ENCODE results near the gene UBXN10.

UBXN10 gene

DNA sequence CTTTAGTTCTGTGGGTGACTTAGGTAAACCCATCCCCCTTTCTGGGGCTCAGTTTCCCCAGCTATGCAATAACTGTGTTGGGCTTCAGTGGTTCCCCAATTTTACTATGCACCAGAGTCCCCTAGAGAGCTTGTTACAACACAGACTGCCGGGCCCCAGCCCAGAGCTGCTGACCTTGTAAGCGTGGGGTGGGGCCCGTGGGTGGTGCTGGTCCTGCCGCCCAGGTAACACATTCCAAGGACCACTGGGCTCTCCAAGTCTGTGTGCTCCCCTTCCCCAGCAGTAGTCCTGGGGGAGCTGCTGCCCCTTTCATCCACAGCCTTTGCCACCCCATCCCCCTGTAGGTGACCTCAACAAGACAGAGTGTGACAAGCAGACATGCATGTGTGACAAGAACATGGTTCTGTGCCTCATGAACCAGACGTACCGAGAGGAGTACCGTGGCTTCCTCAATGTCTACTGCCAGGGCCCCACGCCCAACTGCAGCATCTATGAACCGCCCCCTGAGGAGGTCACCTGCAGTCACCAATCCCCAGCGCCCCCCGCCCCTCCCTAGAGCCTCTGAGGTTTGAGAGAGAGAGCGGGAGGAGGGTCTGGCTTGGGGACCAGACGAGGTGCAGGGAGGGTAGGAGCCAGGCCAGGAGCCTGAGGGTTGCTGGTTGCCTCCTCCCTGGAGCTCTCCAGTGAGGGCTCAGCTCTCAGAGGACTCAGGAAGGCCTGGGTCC, 37.9 kb upstream of the UBXN10 start:
- no peak overlapping the region for H3K4me3 Mint-ChIP-seq
- H3K27me3 Mint-ChIP-seq, result no peaks in the 10 kb centered on the region
- H3K9me3 Mint-ChIP-seq (ENCODE audit: low read depth), result no peaks in the 10 kb centered on the region
- H3K4me1 Mint-ChIP-seq (ENCODE audit: low read depth), result peaks cover 2% of the 10 kb centered on the region
- H3K27ac Mint-ChIP-seq, result no peak overlapping the region
- no peaks in the 10 kb centered on the region for H3K36me3 Mint-ChIP-seq

DNA sequence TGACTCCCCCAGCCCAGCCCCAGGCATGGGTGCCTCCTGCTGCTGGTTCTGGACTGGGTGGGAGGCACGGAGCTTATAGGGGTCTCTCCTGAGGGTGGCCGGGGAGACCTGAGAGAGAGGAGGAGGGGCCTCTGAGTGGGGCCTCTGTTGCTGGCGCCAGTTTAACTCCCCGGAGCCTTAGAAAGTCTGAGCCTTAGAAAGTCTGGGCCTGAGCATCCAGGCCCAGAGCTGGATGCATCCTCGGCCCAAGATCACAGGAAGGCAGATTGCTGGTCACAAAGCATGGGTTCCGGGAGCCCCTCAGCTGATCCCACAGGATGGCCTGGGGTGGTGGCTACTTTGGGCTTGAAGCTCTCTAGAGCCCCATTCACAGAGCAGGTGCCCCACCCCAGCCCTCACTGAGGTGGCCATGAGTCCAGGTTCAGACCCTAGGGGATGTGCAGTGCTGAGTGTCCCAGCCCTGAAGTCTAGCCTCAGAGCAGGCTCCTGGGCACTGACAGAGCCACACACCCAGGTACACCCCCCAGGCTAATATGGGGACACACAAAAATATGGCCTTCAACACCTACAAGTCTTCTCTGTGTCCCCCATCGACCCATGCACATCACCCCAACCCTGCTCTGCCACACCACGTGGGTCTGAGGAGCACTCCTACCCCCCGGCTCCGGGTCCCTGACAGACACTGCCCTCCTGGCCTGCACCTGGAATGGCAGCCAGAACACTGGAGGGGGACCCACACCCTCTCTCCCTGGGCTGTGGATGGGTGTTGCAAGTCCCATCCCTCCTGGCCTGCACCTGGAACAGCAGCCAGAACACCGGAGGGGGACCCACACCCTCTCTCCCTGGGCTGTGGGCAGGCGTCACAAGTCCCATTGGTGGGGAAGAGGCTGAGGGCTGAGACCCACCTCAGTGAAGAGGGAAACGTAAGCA, 37.1 kb upstream of the UBXN10 start:
- peaks cover 2% of the 10 kb centered on the region for H3K4me1 Mint-ChIP-seq (ENCODE audit: low read depth)
- no peak overlapping the region for H3K27ac Mint-ChIP-seq
- H3K9me3 Mint-ChIP-seq (ENCODE audit: low read depth), result no peaks in the 10 kb centered on the region
- no peaks in the 10 kb centered on the region for H3K36me3 Mint-ChIP-seq
- H3K27me3 Mint-ChIP-seq, result no peaks in the 10 kb centered on the region
- no peak overlapping the region for H3K4me3 Mint-ChIP-seq

DNA sequence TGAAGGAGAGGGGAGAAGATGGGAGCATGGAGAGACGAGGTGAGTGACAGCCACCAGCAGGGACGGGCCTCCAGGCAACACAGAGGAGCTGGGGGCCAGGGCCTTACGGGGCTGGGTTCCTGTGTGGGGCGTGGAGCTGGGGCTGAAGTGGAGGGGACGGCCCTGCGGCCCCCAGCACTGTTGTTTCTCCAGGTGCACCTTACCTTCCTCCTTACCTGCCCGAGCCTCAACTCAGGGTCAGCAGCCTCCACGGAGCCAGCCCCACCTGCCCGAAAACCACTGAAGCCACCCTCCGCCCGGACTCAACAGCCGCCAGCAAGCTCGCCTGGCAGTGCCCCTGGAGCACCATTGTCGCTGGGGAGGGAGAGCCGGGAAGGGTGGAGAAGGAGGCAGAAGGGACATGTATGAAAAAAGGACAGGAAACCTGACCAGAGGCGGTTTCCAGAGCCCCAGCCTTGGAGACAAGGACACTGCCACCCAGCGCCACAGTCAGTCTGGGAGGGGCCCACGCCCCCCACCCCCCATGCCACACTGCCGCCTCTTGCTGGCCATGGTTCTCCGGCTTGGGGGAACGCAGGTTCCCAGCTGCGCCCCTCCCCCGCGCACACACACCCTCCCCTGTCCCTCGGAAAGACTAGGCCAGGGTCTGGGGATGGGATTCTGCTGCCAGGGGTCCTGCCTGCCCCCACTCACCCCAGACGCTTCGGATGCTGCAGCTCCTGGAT, 36.1 kb upstream of the UBXN10 start:
- Mint-ChIP-seq H3K27ac (no peak overlapping the region), H3K4me3 (no peak overlapping the region), H3K4me1 (ENCODE audit: low read depth) (peaks cover 4% of the 10 kb centered on the region), H3K9me3 (ENCODE audit: low read depth) (no peaks in the 10 kb centered on the region), H3K27me3 (no peaks in the 10 kb centered on the region), H3K36me3 (no peaks in the 10 kb centered on the region)

DNA sequence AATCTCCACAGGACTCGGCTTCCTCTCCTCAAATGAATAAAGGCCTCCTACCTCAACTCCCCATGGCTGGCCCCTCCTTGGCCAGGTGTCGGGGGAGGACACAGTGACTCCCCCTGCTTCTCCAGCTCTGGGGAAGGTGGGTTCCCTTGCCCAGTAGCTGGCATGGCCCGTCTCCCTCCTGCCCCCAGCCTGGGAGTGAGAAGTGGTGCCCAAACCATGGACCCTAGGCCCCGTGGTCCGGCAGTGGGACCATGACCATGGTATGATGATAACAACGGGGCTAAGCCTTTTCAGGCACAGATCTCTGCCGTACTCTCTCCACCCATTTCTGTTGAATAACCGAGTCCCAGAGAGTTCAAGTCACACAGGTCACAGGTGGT, 35.6 kb upstream of the UBXN10 start:
- H3K36me3 Mint-ChIP-seq, result no peaks in the 10 kb centered on the region
- H3K27ac Mint-ChIP-seq, result no peak overlapping the region
- H3K4me3 Mint-ChIP-seq, result no peak overlapping the region
- no peaks in the 10 kb centered on the region for H3K9me3 Mint-ChIP-seq (ENCODE audit: low read depth)
- no peaks in the 10 kb centered on the region for H3K27me3 Mint-ChIP-seq
- H3K4me1 Mint-ChIP-seq (ENCODE audit: low read depth), result peaks cover 5% of the 10 kb centered on the region

DNA sequence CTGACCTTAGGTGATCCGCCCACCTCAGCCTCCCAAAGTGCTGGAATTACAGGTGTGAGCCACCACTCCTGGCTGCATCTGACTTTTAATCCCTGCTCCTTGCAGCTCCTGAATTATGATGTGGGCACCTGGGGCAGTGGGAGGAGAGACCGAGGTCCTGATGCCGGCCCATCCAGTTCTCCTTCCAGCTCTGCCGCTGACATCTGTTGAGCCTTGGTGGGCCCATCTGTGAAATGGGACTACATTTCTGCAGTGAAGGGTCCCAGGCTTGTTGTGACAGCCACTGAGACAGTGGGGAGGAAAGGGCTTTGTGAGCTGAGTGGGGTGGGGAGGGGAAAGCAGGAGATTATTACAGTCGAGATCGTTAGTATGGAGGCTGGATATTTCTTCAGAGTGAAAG, 34.9 kb upstream of the UBXN10 start:
- no peaks in the 10 kb centered on the region for H3K27me3 Mint-ChIP-seq
- no peak overlapping the region for H3K27ac Mint-ChIP-seq
- no peaks in the 10 kb centered on the region for H3K9me3 Mint-ChIP-seq (ENCODE audit: low read depth)
- H3K36me3 Mint-ChIP-seq, result no peaks in the 10 kb centered on the region
- peaks cover 5% of the 10 kb centered on the region for H3K4me1 Mint-ChIP-seq (ENCODE audit: low read depth)
- no peak overlapping the region for H3K4me3 Mint-ChIP-seq

DNA sequence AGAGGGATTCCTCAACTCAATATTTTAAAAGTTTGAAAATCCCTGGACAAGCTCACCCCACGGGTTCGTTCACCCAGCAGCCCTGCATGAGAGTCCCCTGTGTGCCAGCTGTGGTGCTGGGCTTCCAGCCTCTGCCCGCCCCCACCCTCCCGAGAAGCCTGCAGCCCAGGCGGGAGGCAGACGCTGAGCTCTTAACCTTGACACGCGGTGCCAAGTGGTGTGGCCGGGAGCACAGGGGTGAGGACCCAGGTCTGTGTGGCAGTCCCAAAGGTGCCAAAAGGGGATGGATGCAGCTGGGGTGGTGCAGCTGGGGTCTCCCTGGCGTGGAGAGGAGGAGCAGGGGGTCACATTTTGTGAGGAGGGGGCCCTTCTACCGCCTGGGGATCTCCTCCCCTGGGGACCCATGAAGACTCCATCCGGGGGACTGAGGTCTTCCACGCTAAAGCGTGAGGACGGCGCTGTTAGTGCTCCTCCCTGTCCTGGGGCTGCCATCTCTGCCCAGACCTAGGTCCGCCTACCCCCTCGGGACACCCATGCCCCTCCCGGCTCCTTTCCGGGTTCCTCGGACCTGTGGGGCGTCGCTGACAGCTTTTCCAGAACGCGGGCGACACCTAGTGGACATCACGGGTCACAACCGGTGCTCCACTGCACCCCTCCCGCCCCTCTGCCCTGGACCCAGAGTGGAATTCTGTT, 33.8 kb upstream of the UBXN10 start:
- Mint-ChIP-seq H3K36me3 (no peaks in the 10 kb centered on the region), H3K27ac (no peak overlapping the region), H3K4me3 (peak overlapping the region; percentile 78), H3K27me3 (no peaks in the 10 kb centered on the region), H3K9me3 (ENCODE audit: low read depth) (no peaks in the 10 kb centered on the region), H3K4me1 (ENCODE audit: low read depth) (peaks cover 5% of the 10 kb centered on the region)

DNA sequence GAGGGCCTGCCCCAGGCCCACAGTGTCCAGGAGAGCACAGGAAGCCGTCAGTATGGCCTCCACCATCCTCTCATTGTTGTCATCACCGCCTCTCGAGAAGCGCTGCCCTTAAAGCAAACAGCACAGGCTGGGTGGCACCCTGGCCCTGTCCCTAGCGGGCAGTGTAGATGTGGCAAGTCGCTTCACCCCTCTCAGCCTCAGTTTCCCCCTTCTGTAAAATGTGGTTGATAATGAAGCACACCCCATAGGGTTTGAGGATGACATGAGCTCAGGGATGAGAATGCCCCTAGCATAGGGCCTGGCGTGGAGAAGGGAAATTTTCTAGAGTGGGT, 33.3 kb upstream of the UBXN10 start:
- Mint-ChIP-seq H3K9me3 (ENCODE audit: low read depth) (no peaks in the 10 kb centered on the region), H3K27me3 (no peaks in the 10 kb centered on the region), H3K27ac (no peak overlapping the region), H3K4me1 (ENCODE audit: low read depth) (peaks cover 5% of the 10 kb centered on the region), H3K4me3 (no peak overlapping the region), H3K36me3 (no peaks in the 10 kb centered on the region)

DNA sequence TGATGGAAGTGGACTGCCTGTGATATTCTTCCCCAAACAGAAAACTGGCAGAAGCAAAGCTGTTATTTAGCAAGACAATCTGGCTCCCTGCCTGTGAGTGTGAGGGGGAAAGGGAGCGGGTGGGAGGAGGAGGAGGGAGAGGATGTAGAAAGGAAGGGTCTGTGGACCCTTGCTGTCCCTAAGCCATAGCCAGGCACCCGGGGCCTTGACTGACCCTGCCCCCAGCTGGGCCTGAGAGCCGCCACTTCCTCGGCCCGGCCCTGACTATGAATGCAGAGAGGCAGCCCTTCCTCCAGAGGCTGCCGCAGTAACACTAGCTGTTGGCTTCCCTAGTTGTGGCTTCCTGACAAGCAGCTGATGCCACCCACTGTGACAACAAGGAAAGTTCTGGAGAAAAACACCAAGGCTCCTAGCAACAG, 32.9 kb upstream of the UBXN10 start:
- Mint-ChIP-seq H3K4me3 (no peak overlapping the region), H3K27ac (no peak overlapping the region), H3K27me3 (no peaks in the 10 kb centered on the region), H3K4me1 (ENCODE audit: low read depth) (peaks cover 5% of the 10 kb centered on the region), H3K36me3 (no peaks in the 10 kb centered on the region), H3K9me3 (ENCODE audit: low read depth) (no peaks in the 10 kb centered on the region)

DNA sequence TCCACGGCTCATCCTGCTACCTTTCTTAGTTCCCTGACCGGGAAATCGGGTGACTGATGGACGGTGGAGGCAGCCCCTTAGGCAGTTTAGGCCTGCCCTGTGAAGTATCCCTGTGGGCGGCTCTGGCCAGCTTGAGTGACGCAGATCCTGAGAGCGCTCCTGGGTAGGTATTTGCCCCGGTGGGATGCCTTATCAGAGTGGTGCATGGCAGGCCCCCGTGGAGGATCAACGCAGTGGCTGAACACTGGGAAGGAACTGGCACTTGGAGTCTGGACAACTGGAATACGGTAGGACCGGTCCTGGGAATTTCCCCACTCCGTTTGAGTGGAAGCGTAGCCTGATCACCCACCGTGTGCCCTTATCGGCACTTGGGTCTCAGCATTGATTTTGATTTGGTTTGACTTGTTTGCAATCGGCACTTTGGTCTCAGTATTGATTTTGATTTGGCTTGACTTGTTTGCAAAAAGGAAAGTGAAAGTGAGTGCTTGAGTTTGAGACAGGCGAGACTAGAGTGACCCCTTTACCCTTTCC, 31.5 kb upstream of the UBXN10 start:
- Mint-ChIP-seq H3K27me3 (no peaks in the 10 kb centered on the region), H3K9me3 (ENCODE audit: low read depth) (no peaks in the 10 kb centered on the region), H3K4me3 (peak overlapping the region; percentile 30), H3K4me1 (ENCODE audit: low read depth) (peaks cover 5% of the 10 kb centered on the region), H3K36me3 (no peaks in the 10 kb centered on the region), H3K27ac (no peak overlapping the region)

DNA sequence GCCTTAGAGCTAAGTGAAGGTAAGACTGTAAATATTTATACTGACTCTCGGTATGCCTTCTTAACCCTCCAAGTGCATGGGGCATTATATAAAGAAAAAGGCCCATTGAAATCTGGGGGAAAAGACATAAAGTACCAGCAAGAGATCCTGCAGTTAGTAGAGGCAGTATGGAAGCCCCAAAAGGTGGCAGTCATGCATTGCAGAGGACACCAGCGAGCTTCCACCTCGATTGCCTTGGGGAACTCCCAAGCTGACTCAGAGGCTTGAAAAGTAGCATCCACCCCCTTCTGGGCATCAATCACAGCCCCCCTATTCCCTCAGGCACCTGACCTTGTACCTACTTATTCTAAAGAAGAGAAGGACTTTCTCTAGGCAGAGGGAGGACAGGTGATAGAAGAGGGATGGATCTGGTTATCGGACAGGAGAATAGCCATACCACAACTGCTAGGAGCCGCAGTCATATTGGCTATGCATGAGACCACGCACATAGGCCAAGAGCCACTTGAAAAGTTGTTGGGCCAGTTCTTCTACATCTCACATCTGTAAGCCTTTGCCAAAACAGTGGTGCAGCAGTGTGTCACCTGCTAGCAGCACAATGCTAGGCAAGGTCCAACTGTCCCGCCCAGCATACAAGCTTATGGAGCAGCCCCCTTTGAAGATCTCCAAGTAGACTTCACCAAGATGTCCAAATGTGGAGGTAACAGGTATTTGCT, 27.4 kb upstream of the UBXN10 start:
- Mint-ChIP-seq H3K9me3 (ENCODE audit: low read depth) (peaks cover 6% of the 10 kb centered on the region), H3K36me3 (peaks cover 8% of the 10 kb centered on the region), H3K4me1 (ENCODE audit: low read depth) (peaks cover 3% of the 10 kb centered on the region), H3K4me3 (no peak overlapping the region), H3K27me3 (no peaks in the 10 kb centered on the region), H3K27ac (no peak overlapping the region)

DNA sequence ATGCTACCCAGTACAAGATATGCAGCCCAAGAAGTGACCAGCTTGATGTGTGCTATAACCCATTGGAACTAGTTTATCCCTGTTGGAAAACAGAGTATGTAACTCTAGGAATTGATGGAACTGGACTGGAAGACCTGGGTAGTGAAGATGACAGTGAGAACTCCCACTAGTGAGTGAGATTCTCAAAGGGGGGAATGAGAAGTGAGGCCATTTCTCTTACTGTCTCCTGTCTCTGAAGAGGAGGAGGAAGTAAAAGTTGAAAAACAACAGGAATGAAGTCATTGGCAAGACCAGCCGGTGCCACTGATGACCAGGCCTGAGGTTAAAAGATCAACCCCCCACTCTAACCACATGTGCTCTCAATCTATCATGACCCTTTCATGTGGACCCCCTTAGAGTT, 25.9 kb upstream of the UBXN10 start:
- H3K4me1 Mint-ChIP-seq (ENCODE audit: low read depth), result no peaks in the 10 kb centered on the region
- H3K9me3 Mint-ChIP-seq (ENCODE audit: low read depth), result peaks cover 10% of the 10 kb centered on the region
- peaks cover under 1% of the 10 kb centered on the region for H3K27me3 Mint-ChIP-seq
- peaks cover 9% of the 10 kb centered on the region for H3K36me3 Mint-ChIP-seq
- H3K27ac Mint-ChIP-seq, result no peak overlapping the region
- no peak overlapping the region for H3K4me3 Mint-ChIP-seq

DNA sequence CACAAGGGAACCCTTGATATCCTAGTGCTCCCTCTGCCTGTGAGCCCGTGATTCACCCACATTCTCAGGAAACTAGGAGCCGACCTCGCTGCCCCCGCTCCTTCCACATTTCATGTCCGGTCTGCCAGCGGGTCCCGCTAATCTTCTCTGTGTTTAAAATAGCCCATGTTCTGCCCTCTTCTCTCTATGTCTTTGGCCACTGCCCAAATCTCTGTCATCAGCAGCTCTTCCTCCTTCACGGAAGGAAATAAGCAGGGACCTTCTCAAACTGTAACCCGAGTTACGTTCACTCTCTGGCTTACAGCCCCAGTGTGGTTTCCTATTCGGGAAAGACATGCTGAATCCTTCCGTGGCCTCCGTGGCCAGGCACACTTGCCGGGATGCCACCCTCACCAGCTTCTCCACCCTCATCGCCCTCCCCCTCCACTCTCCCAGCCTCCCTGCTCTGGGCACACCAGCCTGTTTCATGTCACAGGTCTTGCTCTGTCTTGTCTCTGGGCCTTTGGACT, 21.1 kb upstream of the UBXN10 start:
- H3K36me3 Mint-ChIP-seq, result peaks cover 12% of the 10 kb centered on the region
- peaks cover 3% of the 10 kb centered on the region for H3K27me3 Mint-ChIP-seq
- no peak overlapping the region for H3K27ac Mint-ChIP-seq
- H3K4me3 Mint-ChIP-seq, result no peak overlapping the region
- peaks cover 14% of the 10 kb centered on the region for H3K9me3 Mint-ChIP-seq (ENCODE audit: low read depth)
- no peaks in the 10 kb centered on the region for H3K4me1 Mint-ChIP-seq (ENCODE audit: low read depth)

DNA sequence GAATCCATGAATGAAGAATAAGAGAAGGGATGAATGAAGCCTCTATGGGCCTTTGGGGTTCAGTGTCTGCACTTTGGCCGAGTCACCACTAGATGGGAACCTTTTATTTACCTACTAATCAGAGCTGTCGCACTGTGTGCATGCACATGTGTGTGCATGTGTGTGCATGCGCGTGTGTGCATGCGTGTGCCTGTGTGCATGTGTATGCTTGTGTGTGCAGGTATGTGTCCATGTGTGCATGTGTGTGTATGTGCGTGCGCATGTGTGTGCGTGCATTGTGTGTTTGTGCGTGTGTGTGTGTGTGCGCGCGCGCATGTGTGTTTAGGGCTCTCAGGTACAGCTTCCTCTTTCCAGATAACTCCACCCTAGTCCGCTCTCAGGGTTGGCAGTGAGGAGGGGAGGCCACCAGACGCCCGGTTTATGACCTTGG, 20.4 kb upstream of the UBXN10 start:
- H3K4me3 Mint-ChIP-seq, result no peak overlapping the region
- H3K27me3 Mint-ChIP-seq, result peaks cover 3% of the 10 kb centered on the region
- no peak overlapping the region for H3K27ac Mint-ChIP-seq
- H3K36me3 Mint-ChIP-seq, result peaks cover 12% of the 10 kb centered on the region
- H3K9me3 Mint-ChIP-seq (ENCODE audit: low read depth), result peaks cover 14% of the 10 kb centered on the region
- H3K4me1 Mint-ChIP-seq (ENCODE audit: low read depth), result no peaks in the 10 kb centered on the region

DNA sequence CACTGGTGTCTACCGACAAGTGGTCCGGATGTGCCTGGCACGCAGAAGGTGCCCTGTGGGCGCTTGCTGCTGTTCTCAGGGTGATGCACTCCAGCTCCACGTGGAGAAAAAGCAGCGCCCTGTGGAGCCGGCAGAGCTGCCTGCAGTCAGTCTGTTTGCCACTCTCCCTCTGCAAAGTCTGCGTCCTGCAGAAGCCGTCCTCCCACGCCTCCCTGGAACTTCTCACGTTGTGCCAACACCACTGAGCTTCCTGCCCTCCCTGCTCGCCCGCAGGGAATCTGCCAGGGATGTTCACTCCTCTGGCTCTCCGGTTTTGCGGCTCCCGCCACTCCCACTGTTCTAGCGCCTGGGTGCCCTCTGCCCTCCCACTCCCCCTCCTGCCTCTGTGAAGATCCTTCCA, 19.8 kb upstream of the UBXN10 start:
- Mint-ChIP-seq H3K4me1 (ENCODE audit: low read depth) (no peaks in the 10 kb centered on the region), H3K36me3 (peaks cover 12% of the 10 kb centered on the region), H3K27ac (no peak overlapping the region), H3K4me3 (no peak overlapping the region), H3K9me3 (ENCODE audit: low read depth) (peaks cover 14% of the 10 kb centered on the region), H3K27me3 (peaks cover 3% of the 10 kb centered on the region)
